Left cardiac atrium (tissue), 4 donors: ENCODE results near the gene ATF3. TPM values are rescaled to one million over a fixed set of nuclear protein-coding genes. Genes with fewer than 3 reads are reported as not detected.

Source experiments
- ATAC-seq, 2 donors: fragments of 200-7000 bp; cut with Tn5 transposase; one replicate each; pipeline ENCODE4 v1.9.1; 2020; ENCODE audit warnings: mild to moderate bottlenecking in 2 of 2, moderate library complexity in 2 of 2
- DNase-seq: peaks from one replicate; pipeline ENCODE4 v3.0.0-alpha.2; 2020
- intact Hi-C, 2 donors: fragments of 100-400 bp; cut with DNase I; formaldehyde crosslinking; loops; one replicate each; pipeline versions ENCODE4 v1.14.1 to v1.15.1; 2022 to 2023
- total RNA-seq, 2 donors: library from RNA; stranded (reverse); fragmentation: NEBNext Ultra II Directional; extraction: Animal tissue kit (Norgen Biotek cat#: 25700); gene quantifications; one replicate each; pipeline ENCODE4 v1.2.1, GENCODE V29; 2021
- donor health status: DM: no; HTN: yes; CAD: no.
- donor health status: DM: no; HTN: yes; CAD: no; lungs with severe emphysema.
- donor health status: DM: yes; HTN: yes; CAD: no.
- donor health status: Dilated cardiomyopathy.

The ATF3 gene
- total RNA-seq, 2 donors from 2014 or later: 19.2 to 30.7 TPM

- no peak for ATAC-seq
- intact Hi-C loops: loop anchor here in 1 of 2 donors (2.0 to 5.0 kb wide), 2 partner anchors 43 to 128 kb away; no protein-coding TSS in a partner anchor
- no peak for DNase-seq
These were observed 2.8 kb upstream of the ATF3 start for GRCh38 chr1:212605441-212606394.

DNA sequence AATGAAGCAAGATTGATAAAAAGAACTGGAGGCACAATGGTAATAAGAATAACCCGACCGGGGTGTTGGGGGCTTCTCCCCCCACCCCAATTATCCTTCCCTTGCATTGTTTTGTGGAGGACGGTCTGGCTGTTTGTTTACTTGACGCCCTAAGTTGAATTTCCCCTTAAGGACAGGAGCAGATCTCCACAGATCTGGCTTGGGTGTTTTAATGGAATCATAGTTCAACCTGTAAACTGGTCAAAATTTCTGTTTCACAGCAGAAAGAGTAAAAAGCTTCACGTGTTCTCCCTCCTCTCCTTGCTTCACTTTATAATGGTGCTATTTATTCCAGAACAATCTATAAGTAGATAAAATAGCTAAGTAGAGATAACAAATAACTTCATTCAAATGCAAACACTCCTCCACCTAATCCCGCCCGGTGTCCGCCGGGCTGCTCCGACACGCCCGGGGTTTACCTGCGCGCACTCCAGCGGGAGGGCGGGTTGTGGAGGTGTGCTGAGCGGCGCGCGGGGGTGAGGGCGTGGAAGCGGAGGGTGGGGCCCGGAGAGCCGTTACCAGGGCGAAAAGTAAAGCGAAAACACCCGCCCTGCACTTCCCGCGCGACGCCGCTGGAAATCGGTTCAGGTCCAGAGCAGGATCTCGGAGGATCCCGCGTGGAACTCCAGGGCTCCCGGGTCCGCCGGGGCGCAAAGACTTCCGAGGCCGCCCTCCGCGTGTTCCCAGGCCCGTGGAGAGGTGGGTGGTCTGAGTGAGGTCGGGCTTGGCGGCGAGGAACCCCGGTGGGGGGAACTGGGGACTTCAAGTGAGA lies 2.0 kb upstream of the ATF3 start:
- DNase-seq (peak; percentile 61), ATAC-seq (peak in 1 of 2 donors; percentile 14)
- intact Hi-C loops: loop anchor here in 1 of 2 donors (2.0 to 5.0 kb wide), 2 partner anchors 44 to 129 kb away; no protein-coding TSS in a partner anchor

GRCh38 chr1:212607206-212607912 lies 1.2 kb upstream of the ATF3 start:
- intact Hi-C loops: loop anchor here in 1 of 2 donors (2.0 to 5.0 kb wide), 2 partner anchors 45 to 130 kb away; no protein-coding TSS in a partner anchor
- ATAC-seq (peak in 1 of 2 donors; percentile 0), DNase-seq (peak; percentile 33)

DNA sequence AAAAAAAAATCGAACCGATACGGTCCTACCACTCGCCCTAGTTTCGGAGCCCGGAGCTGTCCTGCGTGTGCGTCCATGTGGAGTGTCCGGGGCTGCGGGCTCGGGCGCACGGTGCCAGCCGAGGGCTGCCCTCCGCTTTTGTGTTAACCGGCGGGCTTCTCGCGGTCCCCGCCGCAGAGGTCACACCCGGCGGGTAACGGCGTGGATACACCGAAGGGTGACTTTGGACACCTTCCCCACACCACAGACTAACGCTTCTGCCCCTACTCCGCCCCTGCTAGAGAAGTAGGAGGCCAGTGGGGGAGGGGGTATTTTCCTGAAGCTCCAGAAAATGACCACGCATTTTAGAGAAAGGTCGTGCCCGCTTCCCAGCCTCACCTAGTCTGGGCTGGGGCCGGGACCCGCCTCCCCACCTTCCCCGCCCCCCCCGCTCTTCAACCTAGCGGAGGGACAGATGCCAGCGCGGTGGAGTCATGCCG lies 609 bp upstream of the ATF3 start:
- peak; percentile 7 to 8 for ATAC-seq
- intact Hi-C loops: loop anchor here in 1 of 2 donors (2.0 to 5.0 kb wide), 2 partner anchors 45 to 131 kb away; no protein-coding TSS in a partner anchor
- no peak for DNase-seq

GRCh38 chr1:212608959-212609700 lies 569 bp downstream of the ATF3 start:
- intact Hi-C loops: loop anchor here in 1 of 2 donors (5.0 kb wide), 1 partner anchor 132 kb away; no protein-coding TSS in a partner anchor
- DNase-seq (peak; percentile 64), ATAC-seq (peak; percentile 9 to 18)

DNA sequence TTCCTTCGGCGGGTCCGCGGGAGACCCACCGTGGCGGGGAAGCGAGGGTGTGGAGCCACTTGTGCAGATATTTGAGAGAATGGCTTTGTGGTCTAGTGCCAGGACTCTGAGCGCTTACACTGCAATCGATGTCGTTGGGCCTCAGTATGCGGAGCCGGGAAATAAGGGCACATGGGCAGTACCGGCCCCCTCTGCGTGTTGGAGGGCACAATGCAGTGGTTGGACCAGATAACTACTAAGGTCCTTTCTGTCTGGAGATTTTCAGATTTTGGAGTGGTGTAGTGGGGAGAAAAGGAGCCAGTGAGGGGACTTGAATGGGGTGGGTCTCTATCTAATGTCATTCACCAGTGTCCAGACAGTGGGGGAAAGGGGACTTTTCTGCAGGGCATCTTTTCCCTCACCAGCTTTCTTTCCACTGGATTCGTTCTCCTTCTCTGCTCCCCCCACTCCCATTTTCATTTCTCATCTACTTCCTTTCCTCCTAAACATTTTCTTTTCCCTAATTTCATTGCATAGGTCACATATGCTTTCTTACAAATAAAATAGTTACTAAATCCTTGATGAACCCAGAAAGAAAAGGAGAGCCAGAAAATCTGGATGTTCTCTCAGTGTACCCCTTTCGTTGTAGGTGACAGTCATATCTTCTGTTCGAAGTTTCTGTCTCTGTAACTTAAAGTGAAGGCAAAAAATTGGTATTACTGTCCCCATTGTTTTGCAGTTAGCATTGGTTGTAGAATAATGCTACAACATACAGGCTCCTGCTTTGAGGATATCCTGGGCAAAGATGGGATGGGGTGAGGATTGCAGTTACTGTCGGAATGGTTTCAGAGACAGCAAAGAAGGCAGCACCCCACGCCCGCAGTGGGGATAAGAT lies 1.4 kb downstream of the ATF3 start:
- no peak for DNase-seq
- no peak for ATAC-seq
- intact Hi-C loops: loop anchor here in 1 of 2 donors (5.0 kb wide), 1 partner anchor 133 kb away; no protein-coding TSS in a partner anchor

- intact Hi-C loops: no loop called here
- DNase-seq (no peak), ATAC-seq (no peak)
These were observed 2.0 kb downstream of the ATF3 start for GRCh38 chr1:212610575-212610967.

GRCh38 chr1:212611000-212611948 lies 2.7 kb downstream of the ATF3 start:
- no peak for ATAC-seq
- intact Hi-C loops: no loop called here
- no peak for DNase-seq

- DNase-seq (no peak), ATAC-seq (no peak)
- intact Hi-C loops: no loop called here
These were observed 3.7 kb downstream of the ATF3 start for GRCh38 chr1:212612041-212612961.

- ATAC-seq (no peak), DNase-seq (no peak)
- intact Hi-C loops: no loop called here
These were observed 5.1 kb downstream of the ATF3 start for GRCh38 chr1:212613440-212614335.

- ATAC-seq (no peak), DNase-seq (no peak)
These were observed 6.1 kb downstream of the ATF3 start for GRCh38 chr1:212614453-212615200.

GRCh38 chr1:212615201-212615470 lies 6.6 kb downstream of the ATF3 start:
- DNase-seq (no peak), ATAC-seq (no peak)
- intact Hi-C loops: no loop called here

More at GRCh38 chr1:212614453-212615200, 6.1 kb downstream of the ATF3 start:
- intact Hi-C loops: no loop called here

GRCh38 chr1:212618466-212619210 lies 10.1 kb downstream of the ATF3 start:
- no peak for ATAC-seq
- intact Hi-C loops: no loop called here
- DNase-seq: no peak
